ENCODE results near the gene PTGER3. TPM values are rescaled to one million over a fixed set of nuclear protein-coding genes. Genes with fewer than 3 reads are reported as not detected.

The PTGER3 gene
- polyA plus RNA-seq, 1 of the 3 experiments (the other 2 are of a cell fraction) = 1.9 TPM

DNA sequence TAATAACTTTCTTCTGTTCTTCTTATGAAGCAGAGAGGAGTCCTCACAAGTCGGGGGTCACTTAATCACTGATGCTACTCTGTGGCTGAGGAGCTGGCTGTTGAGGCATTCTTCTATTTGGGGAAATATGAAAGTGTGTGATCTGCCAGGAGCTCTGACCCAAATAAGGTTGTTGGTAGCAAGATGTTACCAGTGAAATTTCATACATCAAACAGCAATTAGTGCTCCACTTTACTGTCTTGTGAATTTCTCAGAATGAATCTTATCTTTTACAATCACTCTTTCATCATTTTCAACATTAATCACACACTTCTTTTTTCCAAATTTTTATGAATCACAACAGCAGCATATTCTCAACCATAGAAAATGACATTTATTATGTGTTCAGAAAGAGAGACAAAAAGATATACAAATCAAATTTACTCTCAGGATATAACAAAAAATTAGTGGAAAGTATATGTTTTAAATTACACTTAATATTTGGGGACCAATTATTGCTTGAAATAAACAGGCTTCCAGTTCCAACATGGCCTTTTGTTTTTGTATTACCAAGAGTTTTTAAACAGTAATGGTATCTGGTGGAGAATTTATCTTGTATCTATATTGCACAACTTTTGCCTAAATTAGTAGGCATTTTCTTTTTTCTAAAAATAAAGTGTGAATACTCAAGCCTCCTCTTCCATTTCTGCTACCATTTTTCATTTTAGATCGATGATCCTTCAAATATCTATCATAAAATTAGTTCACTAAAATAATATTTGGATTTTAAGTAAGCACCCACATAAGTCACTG, 9.6 kb downstream of the PTGER3 start (continued):
- TF ChIP-seq, protein P1, sequence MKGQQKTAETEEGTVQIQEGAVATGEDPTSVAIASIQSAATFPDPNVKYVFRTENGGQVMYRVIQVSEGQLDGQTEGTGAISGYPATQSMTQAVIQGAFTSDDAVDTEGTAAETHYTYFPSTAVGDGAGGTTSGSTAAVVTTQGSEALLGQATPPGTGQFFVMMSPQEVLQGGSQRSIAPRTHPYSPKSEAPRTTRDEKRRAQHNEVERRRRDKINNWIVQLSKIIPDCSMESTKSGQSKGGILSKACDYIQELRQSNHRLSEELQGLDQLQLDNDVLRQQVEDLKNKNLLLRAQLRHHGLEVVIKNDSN (IDR thresholded peaks at IDR 0.05; ENCODE audit: borderline replicate concordance, low read depth) = no peak
- TF ChIP-seq SMC3 (IDR thresholded peaks at IDR 0.05; ENCODE audit: low read depth, low read length) (no peak), SIN3A (IDR thresholded peaks at IDR 0.05; ENCODE audit: borderline replicate concordance, low read depth, low read length) (no peak), NRF1 (IDR thresholded peaks at IDR 0.05; ENCODE audit: low read depth, low read length) (no peak)
- TF ChIP-seq, protein P2, sequence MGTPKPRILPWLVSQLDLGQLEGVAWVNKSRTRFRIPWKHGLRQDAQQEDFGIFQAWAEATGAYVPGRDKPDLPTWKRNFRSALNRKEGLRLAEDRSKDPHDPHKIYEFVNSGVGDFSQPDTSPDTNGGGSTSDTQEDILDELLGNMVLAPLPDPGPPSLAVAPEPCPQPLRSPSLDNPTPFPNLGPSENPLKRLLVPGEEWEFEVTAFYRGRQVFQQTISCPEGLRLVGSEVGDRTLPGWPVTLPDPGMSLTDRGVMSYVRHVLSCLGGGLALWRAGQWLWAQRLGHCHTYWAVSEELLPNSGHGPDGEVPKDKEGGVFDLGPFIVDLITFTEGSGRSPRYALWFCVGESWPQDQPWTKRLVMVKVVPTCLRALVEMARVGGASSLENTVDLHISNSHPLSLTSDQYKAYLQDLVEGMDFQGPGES (IDR thresholded peaks at IDR 0.05; ENCODE audit: low read depth, low read length) = no peak

DNA sequence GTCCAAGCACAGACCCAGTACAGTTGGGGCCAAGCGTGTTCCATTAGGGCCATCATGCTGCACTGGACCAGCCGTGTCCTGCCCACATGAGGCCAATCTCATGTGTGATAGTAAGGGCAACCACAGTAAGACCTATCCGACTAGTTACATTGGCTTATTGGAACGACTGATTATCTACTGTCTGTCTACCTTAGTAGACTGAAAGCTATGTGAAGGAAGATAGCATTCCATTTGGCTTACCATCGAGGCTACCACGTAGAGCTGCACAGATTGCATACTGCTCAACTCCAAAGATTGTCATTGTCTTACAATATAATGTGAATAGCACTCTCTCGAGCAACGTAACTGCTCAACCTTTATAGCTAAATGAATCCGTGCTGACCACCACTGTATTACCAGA, 10.6 kb downstream of the PTGER3 start:
- Histone ChIP-seq H3K36me3 (replicated peaks in 1 of 2; ENCODE audit: control insufficient read depth in 1 of 2, insufficient read depth in 2 of 2, low read length in 1 of 2) (no peaks in the 10 kb centered on the region), H3K27ac (ENCODE audit: low read depth in 2 of 2, low read length in 1 of 2) (no peak overlapping the region), H3K4me2 (no peak overlapping the region), H3K9me3 (no peaks in the 10 kb centered on the region), H3K9ac (no peak overlapping the region), H3K4me1 (ENCODE audit: control insufficient read depth in 1 of 2, insufficient read depth in 2 of 2, low read depth in 1 of 2, low read length in 1 of 2) (peaks cover 0 to 24% of the 10 kb centered on the region in 2 experiments; a peak in 1 of 4 replicates), H3K9me2 (no peaks in the 10 kb centered on the region), H3F3A (replicated peaks; ENCODE audit: insufficient read depth) (peaks cover 4% of the 10 kb centered on the region), H3K27me3 (ENCODE audit: insufficient read depth) (no peaks in the 10 kb centered on the region), H2AFZ (ENCODE audit: low read depth) (no peak overlapping the region), H3K4me3 (ENCODE audit: low read depth in 2 of 2, low read length in 1 of 2) (no peak overlapping the region), H4K20me1 (ENCODE audit: insufficient read depth) (no peaks in the 10 kb centered on the region), H3K79me2 (ENCODE audit: insufficient read depth) (no peaks in the 10 kb centered on the region)
- DNase-seq = no peak
- 89% methylated on average over 7 of the region's 9 CpGs for WGBS (ENCODE audit: low lambda C conversion rate)
- ChIA-PET CTCF (interaction anchor here (0.7 to 1.7 kb wide), 4 partner anchors 11 to 509 kb away, joined by 3 to 7 read pairs (median 3); partner anchors contain the start of gene PTGER3), POLR2A (no interaction called here)
- TF ChIP-seq SMC3 (IDR thresholded peaks at IDR 0.05; ENCODE audit: low read depth, low read length) (no peak), EP300 (IDR thresholded peaks at IDR 0.05; ENCODE audit: borderline replicate concordance in 1 of 2, low read depth in 1 of 2, low read length in 1 of 2) (no peak), FOXM1 (IDR thresholded peaks at IDR 0.05; ENCODE audit: low read depth) (no peak), ELF1 (IDR thresholded peaks at IDR 0.05) (no peak), RXRA (IDR thresholded peaks at IDR 0.05; ENCODE audit: borderline replicate concordance, low read depth) (no peak), TAF1 (IDR thresholded peaks at IDR 0.05; ENCODE audit: borderline replicate concordance, low read depth, low read length) (no peak), TCF12 (IDR thresholded peaks at IDR 0.05) (no peak), GATA2 (CRISPR knock-in tag; IDR thresholded peaks at IDR 0.05) (no peak), POLR2AphosphoS5 (IDR thresholded peaks at IDR 0.05; ENCODE audit: low read depth, low read length) (no peak), SIN3A (IDR thresholded peaks at IDR 0.05; ENCODE audit: borderline replicate concordance, low read depth, low read length) (no peak), NRF1 (IDR thresholded peaks at IDR 0.05; ENCODE audit: low read depth, low read length) (no peak), NFIC (IDR thresholded peaks at IDR 0.05; ENCODE audit: borderline replicate concordance) (no peak)
- TF ChIP-seq, protein P3, sequence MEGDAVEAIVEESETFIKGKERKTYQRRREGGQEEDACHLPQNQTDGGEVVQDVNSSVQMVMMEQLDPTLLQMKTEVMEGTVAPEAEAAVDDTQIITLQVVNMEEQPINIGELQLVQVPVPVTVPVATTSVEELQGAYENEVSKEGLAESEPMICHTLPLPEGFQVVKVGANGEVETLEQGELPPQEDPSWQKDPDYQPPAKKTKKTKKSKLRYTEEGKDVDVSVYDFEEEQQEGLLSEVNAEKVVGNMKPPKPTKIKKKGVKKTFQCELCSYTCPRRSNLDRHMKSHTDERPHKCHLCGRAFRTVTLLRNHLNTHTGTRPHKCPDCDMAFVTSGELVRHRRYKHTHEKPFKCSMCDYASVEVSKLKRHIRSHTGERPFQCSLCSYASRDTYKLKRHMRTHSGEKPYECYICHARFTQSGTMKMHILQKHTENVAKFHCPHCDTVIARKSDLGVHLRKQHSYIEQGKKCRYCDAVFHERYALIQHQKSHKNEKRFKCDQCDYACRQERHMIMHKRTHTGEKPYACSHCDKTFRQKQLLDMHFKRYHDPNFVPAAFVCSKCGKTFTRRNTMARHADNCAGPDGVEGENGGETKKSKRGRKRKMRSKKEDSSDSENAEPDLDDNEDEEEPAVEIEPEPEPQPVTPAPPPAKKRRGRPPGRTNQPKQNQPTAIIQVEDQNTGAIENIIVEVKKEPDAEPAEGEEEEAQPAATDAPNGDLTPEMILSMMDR (IDR thresholded peaks at IDR 0.05) = no peak

All from SK-N-SH (cell line).